Sigmoid colon (tissue), 3 donors: ENCODE measurements around the gene MKI67.

ENCODE experiments used
- POLR2A ChIP-seq, 2 donors: fragments of 450-650 bp; IDR thresholded peaks; one replicate each; pipeline ENCODE4 v1.6.1; 2016; ENCODE audit warnings: antibody characterized with exemption in 2 of 2, mild to moderate bottlenecking in 2 of 2, moderate library complexity in 2 of 2
- TF ChIP-seq, protein P1 (sequence below), 4 experiments: fragments of 450-650 bp in 3 of 4; fragments of 200-600 bp in 1 of 4; IDR thresholded peaks; one replicate each; pipeline ENCODE4 v1.5.1; 2016 to 2019; ENCODE audit warnings: antibody characterized with exemption in 4 of 4, mild to moderate bottlenecking in 3 of 4, moderate library complexity in 2 of 4

DNA sequence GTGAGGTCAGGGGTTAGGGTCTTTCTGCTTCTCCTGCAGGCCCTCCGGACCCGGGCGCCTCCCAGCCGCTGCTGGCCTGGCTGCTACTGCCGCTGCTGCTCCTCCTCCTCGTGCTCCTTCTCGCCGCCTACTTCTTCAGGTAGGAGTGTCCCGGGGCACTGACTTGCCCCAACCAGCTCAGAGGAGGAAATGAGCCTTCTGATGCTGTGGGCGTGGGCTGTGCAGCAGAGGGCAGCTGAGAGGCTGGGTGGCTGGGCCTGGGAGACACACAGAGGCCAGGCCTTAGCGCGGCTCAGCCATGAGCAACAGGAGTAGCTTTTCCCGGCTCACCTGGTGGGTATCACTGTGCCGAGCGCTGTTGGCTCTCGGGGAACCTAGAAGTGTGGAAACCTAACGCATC lies 78.9 kb downstream of the MKI67 start:
- TF ChIP-seq, protein P1, sequence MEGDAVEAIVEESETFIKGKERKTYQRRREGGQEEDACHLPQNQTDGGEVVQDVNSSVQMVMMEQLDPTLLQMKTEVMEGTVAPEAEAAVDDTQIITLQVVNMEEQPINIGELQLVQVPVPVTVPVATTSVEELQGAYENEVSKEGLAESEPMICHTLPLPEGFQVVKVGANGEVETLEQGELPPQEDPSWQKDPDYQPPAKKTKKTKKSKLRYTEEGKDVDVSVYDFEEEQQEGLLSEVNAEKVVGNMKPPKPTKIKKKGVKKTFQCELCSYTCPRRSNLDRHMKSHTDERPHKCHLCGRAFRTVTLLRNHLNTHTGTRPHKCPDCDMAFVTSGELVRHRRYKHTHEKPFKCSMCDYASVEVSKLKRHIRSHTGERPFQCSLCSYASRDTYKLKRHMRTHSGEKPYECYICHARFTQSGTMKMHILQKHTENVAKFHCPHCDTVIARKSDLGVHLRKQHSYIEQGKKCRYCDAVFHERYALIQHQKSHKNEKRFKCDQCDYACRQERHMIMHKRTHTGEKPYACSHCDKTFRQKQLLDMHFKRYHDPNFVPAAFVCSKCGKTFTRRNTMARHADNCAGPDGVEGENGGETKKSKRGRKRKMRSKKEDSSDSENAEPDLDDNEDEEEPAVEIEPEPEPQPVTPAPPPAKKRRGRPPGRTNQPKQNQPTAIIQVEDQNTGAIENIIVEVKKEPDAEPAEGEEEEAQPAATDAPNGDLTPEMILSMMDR (IDR thresholded peaks at IDR 0.05): no peak
- TF ChIP-seq POLR2A (IDR thresholded peaks at IDR 0.05): peak in 1 of 2 donors; percentile 53
